ENCODE results near the gene FGF12.

DNA sequence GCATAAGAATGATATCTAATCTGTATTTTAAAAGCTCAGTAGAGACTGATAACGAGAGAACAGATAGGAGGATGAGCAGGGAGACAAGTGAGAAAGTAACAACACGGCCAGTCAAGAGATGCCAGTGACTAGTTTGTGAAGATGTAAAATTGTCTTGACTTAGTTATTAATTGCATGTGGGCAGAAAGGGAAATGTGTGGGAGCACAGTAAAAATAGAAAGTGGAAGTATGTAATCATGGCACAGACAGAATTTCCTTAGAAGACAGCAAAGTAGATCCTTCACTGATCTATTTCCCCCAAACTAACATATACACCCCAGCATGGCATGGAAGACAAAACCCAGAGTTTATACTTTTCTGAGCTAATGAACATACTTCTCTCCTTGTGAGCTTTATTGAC is 344.5 kb downstream of the FGF12 start:
- TF ChIP-seq, protein P1, sequence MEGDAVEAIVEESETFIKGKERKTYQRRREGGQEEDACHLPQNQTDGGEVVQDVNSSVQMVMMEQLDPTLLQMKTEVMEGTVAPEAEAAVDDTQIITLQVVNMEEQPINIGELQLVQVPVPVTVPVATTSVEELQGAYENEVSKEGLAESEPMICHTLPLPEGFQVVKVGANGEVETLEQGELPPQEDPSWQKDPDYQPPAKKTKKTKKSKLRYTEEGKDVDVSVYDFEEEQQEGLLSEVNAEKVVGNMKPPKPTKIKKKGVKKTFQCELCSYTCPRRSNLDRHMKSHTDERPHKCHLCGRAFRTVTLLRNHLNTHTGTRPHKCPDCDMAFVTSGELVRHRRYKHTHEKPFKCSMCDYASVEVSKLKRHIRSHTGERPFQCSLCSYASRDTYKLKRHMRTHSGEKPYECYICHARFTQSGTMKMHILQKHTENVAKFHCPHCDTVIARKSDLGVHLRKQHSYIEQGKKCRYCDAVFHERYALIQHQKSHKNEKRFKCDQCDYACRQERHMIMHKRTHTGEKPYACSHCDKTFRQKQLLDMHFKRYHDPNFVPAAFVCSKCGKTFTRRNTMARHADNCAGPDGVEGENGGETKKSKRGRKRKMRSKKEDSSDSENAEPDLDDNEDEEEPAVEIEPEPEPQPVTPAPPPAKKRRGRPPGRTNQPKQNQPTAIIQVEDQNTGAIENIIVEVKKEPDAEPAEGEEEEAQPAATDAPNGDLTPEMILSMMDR (IDR thresholded peaks at IDR 0.05) = no peak
- TF ChIP-seq POLR2A (IDR thresholded peaks at IDR 0.05) = no peak
